Mucosa of rectum (tissue), 2 donors: ENCODE measurements around the gene SLAIN2.
"Not testable (repeated sequence)": the region's sequence is repeated elsewhere in the genome, so short reads cannot be mapped to it uniquely, and the experiment has no call there.

Source experiments
- H3K27ac ChIP-seq, 2 donors: one replicate each; pipeline ENCODE4 v1.7.0; 2013; ENCODE audit warnings: inconsistent platforms in 2 of 2, low read depth in 2 of 2, low read length in 2 of 2
- H3K27me3 ChIP-seq, 2 donors: one replicate each; pipeline ENCODE4 v1.7.0; 2013; ENCODE audit warnings: low read length in 2 of 2; ENCODE audit not compliant: control insufficient read depth in 2 of 2, insufficient read depth in 2 of 2
- H3K36me3 ChIP-seq, 2 donors: one replicate each; pipeline ENCODE4 v1.7.0; 2013; ENCODE audit warnings: low read length in 2 of 2; ENCODE audit not compliant: control insufficient read depth in 2 of 2, insufficient read depth in 2 of 2
- H3K4me1 ChIP-seq, 2 donors: one replicate each; pipeline ENCODE4 v1.7.0; 2013; ENCODE audit warnings: low read length in 2 of 2, mild to moderate bottlenecking in 1 of 2; ENCODE audit not compliant: control insufficient read depth in 2 of 2, insufficient read depth in 2 of 2
- H3K4me3 ChIP-seq, 2 donors: one replicate each; pipeline ENCODE4 v1.7.0; 2013; ENCODE audit warnings: low read length in 2 of 2
- H3K9ac ChIP-seq, 2 donors: one replicate each; pipeline ENCODE4 v1.7.0; 2013; ENCODE audit warnings: low read length in 2 of 2, low read depth in 1 of 2, mild to moderate bottlenecking in 1 of 2
- H3K9me3 ChIP-seq, 2 donors: one replicate each; pipeline ENCODE4 v1.7.0; 2013; ENCODE audit warnings: low read length in 2 of 2; ENCODE audit not compliant: control insufficient read depth in 2 of 2
- donor health status: healthy.
- donor health status: Normal muscosa, but diverticular disease.

SLAIN2 gene

DNA sequence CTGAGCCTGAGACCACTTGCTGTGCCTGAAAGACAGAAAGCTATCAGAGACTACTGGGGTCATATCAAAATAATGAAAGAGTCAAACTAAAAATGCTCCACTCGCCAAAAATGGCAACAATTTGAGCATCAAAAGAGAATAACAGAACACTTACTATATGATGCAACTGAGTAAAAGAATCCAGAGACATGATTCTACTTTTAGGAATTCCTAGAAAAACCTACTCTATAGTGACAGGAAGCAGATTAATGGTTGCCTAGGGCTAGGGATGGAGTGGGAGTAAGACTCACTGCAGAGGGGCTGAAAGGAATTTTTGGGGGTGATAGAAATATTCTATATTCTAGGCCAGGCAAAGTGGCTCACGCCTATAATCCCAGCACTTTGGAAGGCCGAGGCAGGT lies 29.4 kb upstream of the SLAIN2 start:
- H3K4me1 ChIP-seq = no peaks in the 10 kb centered on the region
- H3K9me3 ChIP-seq = no peaks in the 10 kb centered on the region
- no peak overlapping the region for H3K27ac ChIP-seq
- H3K9ac ChIP-seq = no peak overlapping the region
- no peaks in the 10 kb centered on the region for H3K36me3 ChIP-seq
- no peaks in the 10 kb centered on the region for H3K27me3 ChIP-seq
- no peak overlapping the region for H3K4me3 ChIP-seq

DNA sequence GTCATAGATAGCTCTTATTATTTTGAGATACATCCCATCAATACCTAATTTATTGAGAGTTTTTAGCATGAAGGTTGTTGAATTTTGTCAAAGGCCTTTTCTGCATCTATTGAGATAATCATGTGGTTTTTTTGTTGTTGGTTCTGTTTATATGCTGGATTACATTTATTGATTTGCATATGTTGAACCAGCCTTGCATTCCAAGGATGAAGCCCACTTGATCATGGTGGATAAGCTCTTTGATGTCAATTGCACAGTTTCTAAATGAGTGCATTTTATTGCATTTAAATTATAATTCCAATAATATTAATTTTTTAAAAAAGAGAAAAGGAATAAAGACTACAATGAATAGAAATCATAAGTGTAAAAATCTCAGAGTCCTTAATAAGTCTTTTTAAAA lies 26.6 kb upstream of the SLAIN2 start:
- not testable (repeated sequence) for H3K36me3 ChIP-seq, H3K27ac ChIP-seq, H3K27me3 ChIP-seq, H3K4me1 ChIP-seq, H3K9me3 ChIP-seq, H3K4me3 ChIP-seq, H3K9ac ChIP-seq

DNA sequence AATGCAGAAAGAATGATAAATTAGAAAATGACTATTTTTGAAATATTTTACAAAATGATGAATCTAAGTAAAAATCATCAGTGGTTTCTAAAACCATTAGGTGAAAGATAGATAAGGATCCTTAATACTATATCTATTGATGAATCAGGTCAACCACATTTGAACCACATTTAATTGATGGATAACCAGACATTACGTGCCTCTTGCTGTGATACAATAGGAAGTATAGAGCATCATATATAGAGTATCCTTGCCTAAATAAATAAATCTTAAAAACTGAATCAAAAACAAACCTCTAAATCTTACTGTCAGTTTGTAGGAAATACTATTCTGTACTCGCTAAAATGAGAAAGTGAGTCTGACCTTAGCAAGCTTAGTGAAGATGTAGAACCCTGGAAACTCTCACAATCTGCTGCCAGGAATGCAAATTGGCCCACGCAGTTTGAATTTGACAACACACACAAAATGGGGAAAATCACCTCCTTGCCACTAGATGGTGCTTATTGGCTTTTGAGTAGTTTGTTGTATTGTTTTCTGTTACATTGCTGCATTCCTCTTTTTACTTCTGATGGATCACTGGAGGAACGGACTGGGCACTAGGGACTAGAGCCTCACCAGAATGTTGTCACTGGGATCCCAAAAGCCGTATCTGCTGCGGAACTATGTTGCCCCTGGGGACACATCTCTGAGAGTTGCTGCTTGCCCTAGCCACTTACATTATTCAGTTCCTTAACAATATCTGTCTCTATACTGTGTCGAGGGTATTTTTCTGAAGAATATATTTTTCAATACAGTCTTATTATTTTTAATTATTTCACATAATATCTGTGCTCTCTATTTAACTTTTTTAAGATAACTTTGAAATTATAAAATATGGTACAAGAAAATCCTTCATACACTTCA lies 25.4 kb upstream of the SLAIN2 start:
- Histone ChIP-seq H3K27me3 (no peaks in the 10 kb centered on the region), H3K4me1 (no peaks in the 10 kb centered on the region), H3K9ac (no peak overlapping the region), H3K27ac (no peak overlapping the region), H3K36me3 (no peaks in the 10 kb centered on the region), H3K4me3 (no peak overlapping the region), H3K9me3 (no peaks in the 10 kb centered on the region)

DNA sequence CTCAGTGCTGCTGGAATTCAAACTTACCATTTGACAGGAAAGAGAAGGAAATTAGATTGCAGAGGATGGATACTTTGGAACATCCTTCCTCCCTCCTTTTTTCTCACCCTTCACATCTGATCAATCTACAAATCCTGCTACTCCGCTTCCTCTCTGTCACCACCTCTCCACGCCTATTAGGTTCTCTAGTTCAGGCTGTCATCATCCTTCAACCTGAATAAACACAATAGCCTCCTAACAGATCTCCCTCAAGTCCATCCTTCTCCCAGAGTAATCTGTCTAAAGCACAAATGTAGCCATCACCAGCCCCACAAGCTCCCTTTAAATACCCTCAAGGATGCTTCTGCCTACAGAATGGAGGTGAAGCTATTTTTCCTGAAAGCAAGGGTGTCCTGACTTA lies 20.0 kb upstream of the SLAIN2 start:
- Histone ChIP-seq H3K4me3 (no peak overlapping the region), H3K9me3 (peaks cover 0 to 2% of the 10 kb centered on the region in 2 donors), H3K36me3 (no peaks in the 10 kb centered on the region), H3K27ac (no peak overlapping the region), H3K9ac (no peak overlapping the region), H3K4me1 (no peaks in the 10 kb centered on the region), H3K27me3 (no peaks in the 10 kb centered on the region)

DNA sequence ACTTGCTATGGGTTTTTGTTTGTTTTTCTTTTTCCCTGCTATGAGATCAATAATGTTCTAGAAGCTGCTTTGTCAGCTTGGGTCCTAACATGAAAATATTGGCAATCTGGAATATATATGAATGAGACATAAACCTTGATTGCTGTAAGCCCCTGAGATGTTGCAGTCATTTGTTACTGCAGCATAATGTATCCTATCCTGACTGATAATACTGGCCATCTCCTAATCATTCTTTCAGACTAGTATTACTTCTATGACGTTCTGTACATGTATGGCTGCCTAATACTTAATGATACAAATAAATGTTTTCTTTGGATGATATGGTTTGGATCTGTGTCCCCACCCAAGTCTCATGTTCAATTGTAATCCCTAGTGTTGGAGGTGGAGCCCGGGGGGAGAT lies 19.3 kb upstream of the SLAIN2 start:
- Histone ChIP-seq H3K27me3 (no peaks in the 10 kb centered on the region), H3K9ac (no peak overlapping the region), H3K27ac (no peak overlapping the region), H3K9me3 (peaks cover 0 to 2% of the 10 kb centered on the region in 2 donors), H3K4me1 (no peaks in the 10 kb centered on the region), H3K4me3 (no peak overlapping the region), H3K36me3 (no peaks in the 10 kb centered on the region)

DNA sequence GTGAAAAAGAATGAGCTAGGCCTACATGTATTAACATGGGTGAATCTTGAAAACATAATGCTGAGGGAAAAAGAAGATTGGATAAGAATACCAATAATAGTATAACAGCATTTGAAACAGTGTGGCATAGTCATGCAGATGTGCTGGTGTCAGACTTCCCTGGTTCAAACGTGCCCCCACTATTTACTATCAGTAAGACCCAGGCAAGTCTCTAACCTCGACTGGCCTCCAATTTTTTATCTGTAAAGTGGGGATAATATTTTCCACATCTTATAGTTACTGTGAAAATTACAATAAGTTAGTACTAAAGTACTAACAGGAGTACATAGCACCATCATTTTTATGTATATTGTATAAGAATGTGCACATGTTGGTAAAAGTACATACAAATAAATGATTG lies 17.0 kb upstream of the SLAIN2 start:
- H3K36me3 ChIP-seq = no peaks in the 10 kb centered on the region
- H3K4me3 ChIP-seq = no peak overlapping the region
- peaks cover 0 to 3% of the 10 kb centered on the region in 2 donors for H3K4me1 ChIP-seq
- H3K27me3 ChIP-seq = no peaks in the 10 kb centered on the region
- H3K27ac ChIP-seq = no peak overlapping the region
- H3K9me3 ChIP-seq = peaks cover 0 to 2% of the 10 kb centered on the region in 2 donors
- no peak overlapping the region for H3K9ac ChIP-seq

DNA sequence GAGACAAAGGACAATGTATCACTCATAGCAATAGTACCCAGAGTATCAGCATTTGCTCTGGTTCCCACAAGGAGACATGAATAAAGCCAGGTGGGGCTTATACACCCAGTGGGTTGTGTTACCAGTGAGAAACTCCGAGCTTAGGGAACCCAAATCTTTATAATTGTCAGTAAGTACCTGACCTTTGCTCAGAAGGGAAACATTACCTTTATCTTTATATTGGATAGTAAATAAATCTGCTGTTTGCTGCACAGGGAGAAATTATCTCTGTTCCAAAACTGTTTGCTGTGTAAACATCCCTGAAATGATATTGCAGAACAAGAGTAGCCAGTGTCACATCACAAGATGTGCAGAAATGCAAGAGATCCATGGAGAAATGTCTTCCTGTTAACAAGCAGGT lies 12.1 kb upstream of the SLAIN2 start:
- H3K9ac ChIP-seq = no peak overlapping the region
- H3K4me3 ChIP-seq = no peak overlapping the region
- H3K27me3 ChIP-seq = no peaks in the 10 kb centered on the region
- no peaks in the 10 kb centered on the region for H3K36me3 ChIP-seq
- H3K4me1 ChIP-seq = peaks cover 0 to 6% of the 10 kb centered on the region in 2 donors
- H3K27ac ChIP-seq = peak overlapping the region in 1 of 2 donors; percentile 11
- no peaks in the 10 kb centered on the region for H3K9me3 ChIP-seq

DNA sequence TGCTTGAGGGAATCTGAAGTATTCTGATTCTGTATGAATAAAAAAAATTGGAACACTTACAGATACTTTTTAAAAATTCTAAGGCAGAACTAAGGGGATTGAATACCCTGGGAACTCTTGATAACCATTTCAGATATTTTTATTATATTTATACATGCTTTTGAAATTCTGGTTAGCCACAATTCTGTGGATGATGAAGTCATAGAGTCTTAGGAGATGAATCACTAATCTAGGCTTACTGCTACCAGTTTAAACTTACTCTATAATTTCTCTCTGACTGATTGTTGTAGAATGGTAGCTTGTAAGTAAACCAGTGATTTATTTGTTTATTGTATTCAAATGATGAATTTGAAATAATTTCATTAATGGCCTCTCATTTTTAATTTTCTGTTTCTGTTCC lies 11.4 kb upstream of the SLAIN2 start:
- H3K4me3 ChIP-seq = no peak overlapping the region
- no peak overlapping the region for H3K27ac ChIP-seq
- H3K36me3 ChIP-seq = no peaks in the 10 kb centered on the region
- H3K9ac ChIP-seq = no peak overlapping the region
- H3K4me1 ChIP-seq = peaks cover 0 to 6% of the 10 kb centered on the region in 2 donors
- H3K27me3 ChIP-seq = no peaks in the 10 kb centered on the region
- H3K9me3 ChIP-seq = no peaks in the 10 kb centered on the region

DNA sequence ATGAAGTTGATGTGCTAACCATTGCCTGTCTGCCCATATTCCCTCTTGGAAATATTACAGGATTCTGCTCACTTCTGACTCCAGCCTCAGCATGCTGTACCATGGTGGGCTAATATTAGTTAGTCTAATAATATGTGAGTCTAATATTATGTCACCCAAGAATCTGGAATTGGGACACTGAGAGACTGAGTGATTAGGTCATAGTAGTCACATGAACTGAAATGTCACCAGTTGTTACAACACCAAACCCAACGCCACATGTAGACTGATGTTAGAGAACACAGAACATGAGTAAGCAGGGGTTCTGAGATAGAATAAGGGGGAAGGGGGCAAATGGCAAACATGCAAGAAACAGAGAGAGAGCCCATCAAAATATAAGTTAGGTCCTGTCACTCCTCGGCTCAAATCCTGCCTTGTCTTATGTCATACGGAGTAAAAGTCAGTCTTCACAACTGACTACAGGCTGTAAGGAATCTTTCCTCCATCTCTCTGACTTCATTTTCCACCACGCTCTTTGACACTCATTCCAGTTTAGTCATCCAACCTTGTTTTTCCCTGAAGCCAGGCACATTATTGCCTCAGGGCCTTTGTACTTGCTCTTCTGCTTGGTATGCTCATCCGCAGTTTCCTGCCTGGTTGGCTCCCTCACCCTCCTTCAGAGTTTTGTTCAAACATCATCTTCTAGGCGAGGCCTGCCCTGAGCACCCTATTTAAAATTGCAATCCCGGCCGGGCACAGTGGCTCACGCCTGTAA lies 9.6 kb upstream of the SLAIN2 start:
- no peaks in the 10 kb centered on the region for H3K9me3 ChIP-seq
- no peak overlapping the region for H3K4me3 ChIP-seq
- H3K4me1 ChIP-seq = peaks cover 0 to 6% of the 10 kb centered on the region in 2 donors
- H3K9ac ChIP-seq = no peak overlapping the region
- no peaks in the 10 kb centered on the region for H3K36me3 ChIP-seq
- H3K27me3 ChIP-seq = no peaks in the 10 kb centered on the region
- H3K27ac ChIP-seq = no peak overlapping the region

DNA sequence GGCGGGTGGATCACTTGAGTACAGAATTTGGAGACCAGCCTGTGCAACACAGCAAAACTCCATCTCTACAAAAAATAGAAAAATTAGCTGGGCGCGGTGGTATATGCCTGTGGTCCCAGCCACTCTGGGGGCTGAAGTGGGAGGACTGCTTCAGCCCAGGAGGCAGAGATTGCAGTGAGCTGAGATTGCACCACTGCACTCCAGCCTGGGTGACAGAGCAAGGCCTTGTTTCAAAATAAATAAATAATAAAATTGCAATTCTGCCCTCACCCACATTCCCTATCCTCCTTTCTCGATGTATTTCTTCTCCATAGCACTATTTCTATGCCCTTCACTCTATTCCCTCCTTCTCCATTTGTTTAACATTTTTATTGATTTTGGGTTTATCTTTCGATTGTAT lies 8.7 kb upstream of the SLAIN2 start:
- H3K9me3 ChIP-seq = no peaks in the 10 kb centered on the region
- no peaks in the 10 kb centered on the region for H3K27me3 ChIP-seq
- H3K4me1 ChIP-seq = peaks cover under 1 to 12% of the 10 kb centered on the region in 2 donors
- H3K9ac ChIP-seq = no peak overlapping the region
- no peak overlapping the region for H3K4me3 ChIP-seq
- no peaks in the 10 kb centered on the region for H3K36me3 ChIP-seq
- H3K27ac ChIP-seq = no peak overlapping the region
